Measurements from ENCODE around the gene BLTP3B. TPM values are rescaled to one million over a fixed set of nuclear protein-coding genes. Genes with fewer than 3 reads are reported as not detected.
"Not testable (repeated sequence)": the region's sequence is repeated elsewhere in the genome, so short reads cannot be mapped to it uniquely, and the experiment has no call there.

Gene BLTP3B
- total RNA-seq (2021), result 15.2 and 19.8 TPM in 2 replicates
- Bru-seq, nascent RNA, result percentile 77 among the genes with signal in this experiment
- BruChase-seq, experiment 1, labeled RNA remaining after a 2-hour chase, result percentile 65 among the genes with signal in this experiment
- BruChase-seq, experiment 2, labeled RNA remaining after a 6-hour chase, result percentile 73 among the genes with signal in this experiment
- long read RNA-seq, full-length matches to known transcripts, result 15 of 23 reads
- long read RNA-seq, partial matches to known transcripts, result 4 of 23 reads
- long read RNA-seq, other reads (novel, unspliced or antisense), result 4 of 23 reads

DNA sequence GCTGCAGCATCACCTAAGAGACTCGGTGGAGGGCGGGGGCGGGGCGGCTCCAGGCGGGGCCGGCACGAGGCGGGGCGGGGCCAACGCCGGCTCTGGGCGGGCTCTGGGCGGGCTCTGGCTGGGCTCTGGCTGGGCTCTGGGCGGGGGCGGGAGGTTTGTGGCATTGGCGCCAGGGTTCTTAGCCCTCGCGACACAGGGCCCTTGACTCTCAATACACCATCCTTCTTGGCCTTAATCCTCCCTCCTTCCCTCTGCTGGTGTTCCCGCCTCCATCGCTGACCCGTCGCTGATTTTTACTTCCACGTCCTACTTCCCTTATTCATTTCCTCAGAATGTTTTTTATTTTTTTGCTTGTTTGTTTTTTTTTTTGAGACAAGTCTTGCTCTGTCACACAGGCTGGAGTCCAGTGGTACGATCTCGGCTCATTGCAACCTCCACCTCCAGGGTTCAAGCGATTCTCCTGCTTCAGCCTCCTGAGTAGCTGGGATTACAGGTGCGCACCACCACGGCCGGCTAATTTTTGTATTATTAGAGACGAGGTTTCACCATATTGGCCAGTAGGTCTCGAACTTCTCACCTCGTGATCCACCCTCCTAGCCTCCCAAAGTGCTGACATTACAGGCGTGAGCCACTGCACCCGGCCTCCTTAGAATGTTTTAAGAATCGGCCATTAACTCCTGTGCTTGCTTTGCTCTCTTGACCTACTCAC, at the start of gene BLTP3B:
TSS of gene BLTP3B (minus strand) at position 24 of the 709 bp plus-strand sequence. CDS start 239 bp downstream, outside the sequence.
- POLR2A ChIA-PET (ENCODE audit: unreplicated experiment), result no interaction called here
- intact Hi-C loops (cut with micrococcal nuclease; ENCODE audit: unreplicated experiment), result loop anchor here (1.0 kb wide), 1 partner anchor 56 kb away; no protein-coding TSS in a partner anchor
- H3K27me3 ChIP-seq (ENCODE audit: insufficient read depth, low read depth), result no peaks in the 10 kb centered on the region
- peak within 1 kb of the TSS; percentile 85 for H3K4me3 ChIP-seq
- peaks cover 20% of the 10 kb centered on the region; the same call in 1 of the 2 replicates for H3K4me1 ChIP-seq (replicated peaks; ENCODE audit: insufficient read depth)
- peak within 1 kb of the TSS; percentile 75 for H3K27ac ChIP-seq
- H2AFZ ChIP-seq, result peak within 1 kb of the TSS; percentile 99
- CTCF ChIA-PET, result interaction anchor here (0.6 kb wide), 1 partner anchor 29 kb away, joined by 3 read pairs; no protein-coding TSS in a partner anchor
- no peaks in the 10 kb centered on the region for H3K36me3 ChIP-seq (ENCODE audit: low read depth)
- no peak for TF ChIP-seq EZH2 (IDR thresholded peaks at IDR 0.05; ENCODE audit: low read depth)
- TF ChIP-seq, protein P1, sequence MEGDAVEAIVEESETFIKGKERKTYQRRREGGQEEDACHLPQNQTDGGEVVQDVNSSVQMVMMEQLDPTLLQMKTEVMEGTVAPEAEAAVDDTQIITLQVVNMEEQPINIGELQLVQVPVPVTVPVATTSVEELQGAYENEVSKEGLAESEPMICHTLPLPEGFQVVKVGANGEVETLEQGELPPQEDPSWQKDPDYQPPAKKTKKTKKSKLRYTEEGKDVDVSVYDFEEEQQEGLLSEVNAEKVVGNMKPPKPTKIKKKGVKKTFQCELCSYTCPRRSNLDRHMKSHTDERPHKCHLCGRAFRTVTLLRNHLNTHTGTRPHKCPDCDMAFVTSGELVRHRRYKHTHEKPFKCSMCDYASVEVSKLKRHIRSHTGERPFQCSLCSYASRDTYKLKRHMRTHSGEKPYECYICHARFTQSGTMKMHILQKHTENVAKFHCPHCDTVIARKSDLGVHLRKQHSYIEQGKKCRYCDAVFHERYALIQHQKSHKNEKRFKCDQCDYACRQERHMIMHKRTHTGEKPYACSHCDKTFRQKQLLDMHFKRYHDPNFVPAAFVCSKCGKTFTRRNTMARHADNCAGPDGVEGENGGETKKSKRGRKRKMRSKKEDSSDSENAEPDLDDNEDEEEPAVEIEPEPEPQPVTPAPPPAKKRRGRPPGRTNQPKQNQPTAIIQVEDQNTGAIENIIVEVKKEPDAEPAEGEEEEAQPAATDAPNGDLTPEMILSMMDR (conservative IDR thresholded peaks at IDR 0.05), result no peak
- peaks cover 35% of the 10 kb centered on the region for H3K79me2 ChIP-seq (ENCODE audit: low read depth)
- peak within 1 kb of the TSS; percentile 92 for H3K4me2 ChIP-seq
- no TSS peak for BruUV-seq (replicated peaks)
- no peaks in the 10 kb centered on the region for H4K20me1 ChIP-seq (ENCODE audit: insufficient read depth)
- DNase-seq, result peak; percentile 41 to 84
- H3K9me2 ChIP-seq (ENCODE audit: insufficient read depth), result no peaks in the 10 kb centered on the region
- H3F3A ChIP-seq (ENCODE audit: insufficient read depth, low read depth), result peaks cover 8% of the 10 kb centered on the region; the same call in 1 of the 2 replicates
- H3K9me3 ChIP-seq (ENCODE audit: insufficient read depth, low read depth), result no peaks in the 10 kb centered on the region

DNA sequence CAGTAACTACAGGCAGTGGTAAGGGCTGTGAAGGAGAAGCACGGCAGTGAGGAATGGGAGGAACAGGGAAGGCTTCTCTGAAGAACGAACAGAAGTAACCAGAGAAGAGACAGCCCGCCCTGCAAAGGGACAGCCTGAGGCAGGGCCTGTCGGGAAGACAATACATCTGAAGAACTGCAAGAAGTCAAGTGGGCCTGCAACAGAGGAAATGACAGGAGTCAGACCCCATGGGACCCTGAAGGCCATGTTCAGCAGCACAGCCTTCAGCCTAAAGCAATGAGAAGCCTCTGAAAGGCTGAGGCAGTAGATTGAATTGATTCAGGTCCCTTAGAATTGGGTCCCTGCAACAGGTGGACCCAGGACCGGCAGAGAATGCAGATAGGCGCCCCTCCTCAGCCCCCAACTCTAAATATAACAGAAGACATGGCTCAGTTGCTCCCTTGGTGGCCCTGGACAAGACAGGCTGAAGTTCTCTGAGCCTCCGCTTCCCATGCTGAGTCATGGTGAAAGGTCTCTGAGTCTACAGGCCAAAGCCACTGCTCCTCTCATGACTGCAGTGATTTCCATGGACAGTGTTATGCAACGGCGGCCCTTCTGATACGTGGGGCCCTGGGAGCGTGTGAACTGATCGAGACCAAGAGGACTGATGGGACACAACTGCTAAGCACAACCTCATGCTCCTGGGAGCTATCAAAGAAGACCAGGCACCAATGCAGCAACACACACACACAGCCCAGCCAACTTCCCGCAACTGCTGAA, 47.1 kb upstream of the BLTP3B start:
- H4K20me1 ChIP-seq (ENCODE audit: insufficient read depth), result no peaks in the 10 kb centered on the region
- H3K79me2 ChIP-seq (ENCODE audit: low read depth), result no peaks in the 10 kb centered on the region
- H3K27me3 ChIP-seq (ENCODE audit: insufficient read depth, low read depth), result no peaks in the 10 kb centered on the region
- no peaks in the 10 kb centered on the region for H3K9me2 ChIP-seq (ENCODE audit: insufficient read depth)
- POLR2A ChIA-PET (ENCODE audit: unreplicated experiment), result no interaction called here
- H2AFZ ChIP-seq, result no peak overlapping the region
- no peaks in the 10 kb centered on the region for H3F3A ChIP-seq (ENCODE audit: insufficient read depth, low read depth)
- H3K4me2 ChIP-seq, result no peak overlapping the region
- CTCF ChIA-PET, result no interaction called here
- no peaks in the 10 kb centered on the region for H3K36me3 ChIP-seq (ENCODE audit: low read depth)
- no peak overlapping the region for H3K27ac ChIP-seq
- no peaks in the 10 kb centered on the region for H3K9me3 ChIP-seq (ENCODE audit: insufficient read depth, low read depth)
- DNase-seq, result no peak
- TF ChIP-seq, protein P1 (conservative IDR thresholded peaks at IDR 0.05), result no peak
- no peak for TF ChIP-seq EZH2 (IDR thresholded peaks at IDR 0.05; ENCODE audit: low read depth)
- BruUV-seq (replicated peaks), result no TSS peak
- no peak overlapping the region for H3K4me3 ChIP-seq
- no peaks in the 10 kb centered on the region for H3K4me1 ChIP-seq (replicated peaks; ENCODE audit: insufficient read depth)
- intact Hi-C loops (cut with micrococcal nuclease; ENCODE audit: unreplicated experiment), result no loop called here

DNA sequence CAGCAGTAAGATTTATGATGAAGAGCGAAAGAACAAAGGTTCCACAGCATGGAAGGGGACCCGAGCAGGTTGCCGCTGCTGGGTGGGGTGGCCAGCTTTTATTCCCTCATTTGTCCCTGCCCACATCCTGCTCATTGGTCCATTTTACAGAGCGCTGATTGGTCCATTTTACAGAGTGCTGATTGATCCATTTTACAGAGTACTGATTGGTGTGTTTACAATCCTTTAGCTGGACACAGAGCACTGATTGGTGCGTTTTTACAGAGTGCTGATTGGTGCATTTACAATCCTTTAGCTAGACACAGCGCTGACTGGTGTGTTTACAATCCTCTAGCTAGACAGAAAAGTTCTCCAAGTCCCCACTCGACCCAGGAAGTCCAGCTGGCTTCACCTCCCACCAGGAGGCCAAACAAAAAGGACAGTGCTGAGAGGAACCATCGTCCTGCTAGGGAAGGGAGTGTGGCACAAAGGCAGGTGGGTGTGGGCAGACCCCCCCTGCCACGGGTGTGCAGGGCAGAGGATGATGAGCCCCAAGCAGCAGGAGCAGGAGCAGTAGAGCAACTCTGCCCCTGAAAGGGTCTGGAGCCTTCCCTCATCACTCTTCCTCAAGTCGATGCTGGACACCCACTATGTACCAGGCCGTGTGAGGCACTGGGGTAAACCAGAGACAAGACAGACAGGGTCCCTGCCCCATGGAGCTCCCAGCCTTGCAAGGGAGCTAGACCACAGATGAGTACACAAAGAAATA, 46.4 kb upstream of the BLTP3B start:
- H2AFZ ChIP-seq; H3K9me3 ChIP-seq (ENCODE audit: insufficient read depth, low read depth); H3K27me3 ChIP-seq (ENCODE audit: insufficient read depth, low read depth); H3K27ac ChIP-seq; H3K9me2 ChIP-seq (ENCODE audit: insufficient read depth); BruUV-seq (replicated peaks); H4K20me1 ChIP-seq (ENCODE audit: insufficient read depth); POLR2A ChIA-PET (ENCODE audit: unreplicated experiment); H3K79me2 ChIP-seq (ENCODE audit: low read depth); H3K4me3 ChIP-seq; H3F3A ChIP-seq (ENCODE audit: insufficient read depth, low read depth); DNase-seq; H3K36me3 ChIP-seq (ENCODE audit: low read depth); H3K4me1 ChIP-seq (replicated peaks; ENCODE audit: insufficient read depth); intact Hi-C loops (cut with micrococcal nuclease; ENCODE audit: unreplicated experiment); H3K4me2 ChIP-seq: not testable (repeated sequence)
- CTCF ChIA-PET, result interaction anchor here (0.6 kb wide), 1 partner anchor 473 kb away, joined by 3 read pairs; no protein-coding TSS in a partner anchor
